ENCODE measurements around the gene LYSET. TPM values are rescaled to one million over a fixed set of nuclear protein-coding genes. Genes with fewer than 3 reads are reported as not detected.

The LYSET gene
- total and polyA plus RNA-seq, 9 of the 15 experiments (the other 6 are each of a cell fraction or from before 2014, with no cell fraction given), result 7.6 to 36.6 (median 15.9) TPM

DNA sequence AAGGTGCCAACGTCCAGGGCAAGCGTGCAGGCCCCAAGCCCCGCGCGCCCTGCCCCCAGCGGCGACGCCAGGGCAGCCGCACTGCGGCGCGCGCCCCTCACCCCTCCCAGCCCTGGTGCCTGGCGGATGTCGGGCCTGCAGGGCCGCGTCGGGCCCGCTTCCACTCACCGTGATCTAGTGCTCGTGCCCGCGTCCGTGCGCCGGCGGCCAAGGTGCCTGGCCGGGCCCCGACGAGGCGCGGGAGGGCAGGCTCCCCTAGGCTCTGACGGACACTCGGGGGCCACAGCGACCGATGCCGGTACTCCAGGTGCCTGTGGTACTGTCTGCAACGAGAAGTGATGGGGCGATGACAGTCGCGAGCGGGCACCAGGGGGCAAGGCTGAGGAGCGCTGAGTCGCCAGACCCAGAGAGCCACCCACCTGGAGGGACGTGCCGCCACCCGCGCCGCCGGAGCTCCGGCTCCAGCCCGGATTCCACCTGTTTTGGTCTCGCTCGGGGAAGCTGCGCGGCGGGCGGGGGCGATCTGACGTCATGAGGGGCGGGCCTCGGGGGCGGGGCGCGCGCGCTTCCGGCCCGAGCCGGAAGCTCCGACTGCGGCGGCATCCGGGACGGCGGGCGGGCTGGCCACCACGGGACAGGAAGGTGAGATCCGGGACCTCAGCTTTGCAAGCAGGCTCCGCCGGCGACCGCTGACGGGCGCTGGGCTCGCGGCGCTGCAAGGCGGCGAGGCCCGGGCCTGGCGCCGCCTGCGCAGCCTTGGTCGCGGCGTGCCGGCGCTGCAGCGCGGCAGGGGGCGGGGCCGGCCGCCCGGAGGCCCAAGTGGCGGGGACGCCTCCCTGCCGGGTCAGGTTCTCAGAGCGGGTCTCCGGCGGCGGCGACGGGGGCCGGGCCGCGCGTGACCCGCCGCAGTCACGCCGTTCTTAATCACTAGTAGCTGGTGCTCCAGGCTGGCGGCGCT, at the start of gene LYSET, which contains the start of gene MOAP1 (continued):
- TF ChIP-seq ZNF780A (CRISPR knock-in tag; IDR thresholded peaks at IDR 0.05) (no peak), ZEB2 (IDR thresholded peaks at IDR 0.05) (peak; percentile 40; the same call in 1 of the 2 replicates), RUNX1 (IDR thresholded peaks at IDR 0.05; ENCODE audit: low read depth) (no peak), ZNF3 (CRISPR knock-in tag; IDR thresholded peaks at IDR 0.05) (no peak), MAFG (tag; conservative IDR thresholded peaks at IDR 0.05) (no peak), NR1H2 (CRISPR knock-in tag; IDR thresholded peaks at IDR 0.05) (no peak), SRSF7 (optimal IDR thresholded peaks at IDR 0.05; ENCODE audit: low read depth, low read length) (no peak), PTBP1 (IDR thresholded peaks at IDR 0.05; ENCODE audit: low read depth, low read length) (no peak), HMG20A (CRISPR knock-in tag; conservative IDR thresholded peaks at IDR 0.05) (no peak), PTRF (tag; IDR thresholded peaks at IDR 0.05) (no peak), MED1 (CRISPR knock-in tag; IDR thresholded peaks at IDR 0.05; ENCODE audit: borderline replicate concordance) (no peak)
- TF ChIP-seq, protein P1, sequence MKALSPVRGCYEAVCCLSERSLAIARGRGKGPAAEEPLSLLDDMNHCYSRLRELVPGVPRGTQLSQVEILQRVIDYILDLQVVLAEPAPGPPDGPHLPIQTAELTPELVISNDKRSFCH (CRISPR knock-in tag; IDR thresholded peaks at IDR 0.05), result no peak
- TF ChIP-seq, protein P1 (tag; IDR thresholded peaks at IDR 0.05), result no peak
- TF ChIP-seq, protein P2, sequence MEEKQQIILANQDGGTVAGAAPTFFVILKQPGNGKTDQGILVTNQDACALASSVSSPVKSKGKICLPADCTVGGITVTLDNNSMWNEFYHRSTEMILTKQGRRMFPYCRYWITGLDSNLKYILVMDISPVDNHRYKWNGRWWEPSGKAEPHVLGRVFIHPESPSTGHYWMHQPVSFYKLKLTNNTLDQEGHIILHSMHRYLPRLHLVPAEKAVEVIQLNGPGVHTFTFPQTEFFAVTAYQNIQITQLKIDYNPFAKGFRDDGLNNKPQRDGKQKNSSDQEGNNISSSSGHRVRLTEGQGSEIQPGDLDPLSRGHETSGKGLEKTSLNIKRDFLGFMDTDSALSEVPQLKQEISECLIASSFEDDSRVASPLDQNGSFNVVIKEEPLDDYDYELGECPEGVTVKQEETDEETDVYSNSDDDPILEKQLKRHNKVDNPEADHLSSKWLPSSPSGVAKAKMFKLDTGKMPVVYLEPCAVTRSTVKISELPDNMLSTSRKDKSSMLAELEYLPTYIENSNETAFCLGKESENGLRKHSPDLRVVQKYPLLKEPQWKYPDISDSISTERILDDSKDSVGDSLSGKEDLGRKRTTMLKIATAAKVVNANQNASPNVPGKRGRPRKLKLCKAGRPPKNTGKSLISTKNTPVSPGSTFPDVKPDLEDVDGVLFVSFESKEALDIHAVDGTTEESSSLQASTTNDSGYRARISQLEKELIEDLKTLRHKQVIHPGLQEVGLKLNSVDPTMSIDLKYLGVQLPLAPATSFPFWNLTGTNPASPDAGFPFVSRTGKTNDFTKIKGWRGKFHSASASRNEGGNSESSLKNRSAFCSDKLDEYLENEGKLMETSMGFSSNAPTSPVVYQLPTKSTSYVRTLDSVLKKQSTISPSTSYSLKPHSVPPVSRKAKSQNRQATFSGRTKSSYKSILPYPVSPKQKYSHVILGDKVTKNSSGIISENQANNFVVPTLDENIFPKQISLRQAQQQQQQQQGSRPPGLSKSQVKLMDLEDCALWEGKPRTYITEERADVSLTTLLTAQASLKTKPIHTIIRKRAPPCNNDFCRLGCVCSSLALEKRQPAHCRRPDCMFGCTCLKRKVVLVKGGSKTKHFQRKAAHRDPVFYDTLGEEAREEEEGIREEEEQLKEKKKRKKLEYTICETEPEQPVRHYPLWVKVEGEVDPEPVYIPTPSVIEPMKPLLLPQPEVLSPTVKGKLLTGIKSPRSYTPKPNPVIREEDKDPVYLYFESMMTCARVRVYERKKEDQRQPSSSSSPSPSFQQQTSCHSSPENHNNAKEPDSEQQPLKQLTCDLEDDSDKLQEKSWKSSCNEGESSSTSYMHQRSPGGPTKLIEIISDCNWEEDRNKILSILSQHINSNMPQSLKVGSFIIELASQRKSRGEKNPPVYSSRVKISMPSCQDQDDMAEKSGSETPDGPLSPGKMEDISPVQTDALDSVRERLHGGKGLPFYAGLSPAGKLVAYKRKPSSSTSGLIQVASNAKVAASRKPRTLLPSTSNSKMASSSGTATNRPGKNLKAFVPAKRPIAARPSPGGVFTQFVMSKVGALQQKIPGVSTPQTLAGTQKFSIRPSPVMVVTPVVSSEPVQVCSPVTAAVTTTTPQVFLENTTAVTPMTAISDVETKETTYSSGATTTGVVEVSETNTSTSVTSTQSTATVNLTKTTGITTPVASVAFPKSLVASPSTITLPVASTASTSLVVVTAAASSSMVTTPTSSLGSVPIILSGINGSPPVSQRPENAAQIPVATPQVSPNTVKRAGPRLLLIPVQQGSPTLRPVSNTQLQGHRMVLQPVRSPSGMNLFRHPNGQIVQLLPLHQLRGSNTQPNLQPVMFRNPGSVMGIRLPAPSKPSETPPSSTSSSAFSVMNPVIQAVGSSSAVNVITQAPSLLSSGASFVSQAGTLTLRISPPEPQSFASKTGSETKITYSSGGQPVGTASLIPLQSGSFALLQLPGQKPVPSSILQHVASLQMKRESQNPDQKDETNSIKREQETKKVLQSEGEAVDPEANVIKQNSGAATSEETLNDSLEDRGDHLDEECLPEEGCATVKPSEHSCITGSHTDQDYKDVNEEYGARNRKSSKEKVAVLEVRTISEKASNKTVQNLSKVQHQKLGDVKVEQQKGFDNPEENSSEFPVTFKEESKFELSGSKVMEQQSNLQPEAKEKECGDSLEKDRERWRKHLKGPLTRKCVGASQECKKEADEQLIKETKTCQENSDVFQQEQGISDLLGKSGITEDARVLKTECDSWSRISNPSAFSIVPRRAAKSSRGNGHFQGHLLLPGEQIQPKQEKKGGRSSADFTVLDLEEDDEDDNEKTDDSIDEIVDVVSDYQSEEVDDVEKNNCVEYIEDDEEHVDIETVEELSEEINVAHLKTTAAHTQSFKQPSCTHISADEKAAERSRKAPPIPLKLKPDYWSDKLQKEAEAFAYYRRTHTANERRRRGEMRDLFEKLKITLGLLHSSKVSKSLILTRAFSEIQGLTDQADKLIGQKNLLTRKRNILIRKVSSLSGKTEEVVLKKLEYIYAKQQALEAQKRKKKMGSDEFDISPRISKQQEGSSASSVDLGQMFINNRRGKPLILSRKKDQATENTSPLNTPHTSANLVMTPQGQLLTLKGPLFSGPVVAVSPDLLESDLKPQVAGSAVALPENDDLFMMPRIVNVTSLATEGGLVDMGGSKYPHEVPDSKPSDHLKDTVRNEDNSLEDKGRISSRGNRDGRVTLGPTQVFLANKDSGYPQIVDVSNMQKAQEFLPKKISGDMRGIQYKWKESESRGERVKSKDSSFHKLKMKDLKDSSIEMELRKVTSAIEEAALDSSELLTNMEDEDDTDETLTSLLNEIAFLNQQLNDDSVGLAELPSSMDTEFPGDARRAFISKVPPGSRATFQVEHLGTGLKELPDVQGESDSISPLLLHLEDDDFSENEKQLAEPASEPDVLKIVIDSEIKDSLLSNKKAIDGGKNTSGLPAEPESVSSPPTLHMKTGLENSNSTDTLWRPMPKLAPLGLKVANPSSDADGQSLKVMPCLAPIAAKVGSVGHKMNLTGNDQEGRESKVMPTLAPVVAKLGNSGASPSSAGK (IDR thresholded peaks at IDR 0.05), result no peak
- TF ChIP-seq, protein P3, sequence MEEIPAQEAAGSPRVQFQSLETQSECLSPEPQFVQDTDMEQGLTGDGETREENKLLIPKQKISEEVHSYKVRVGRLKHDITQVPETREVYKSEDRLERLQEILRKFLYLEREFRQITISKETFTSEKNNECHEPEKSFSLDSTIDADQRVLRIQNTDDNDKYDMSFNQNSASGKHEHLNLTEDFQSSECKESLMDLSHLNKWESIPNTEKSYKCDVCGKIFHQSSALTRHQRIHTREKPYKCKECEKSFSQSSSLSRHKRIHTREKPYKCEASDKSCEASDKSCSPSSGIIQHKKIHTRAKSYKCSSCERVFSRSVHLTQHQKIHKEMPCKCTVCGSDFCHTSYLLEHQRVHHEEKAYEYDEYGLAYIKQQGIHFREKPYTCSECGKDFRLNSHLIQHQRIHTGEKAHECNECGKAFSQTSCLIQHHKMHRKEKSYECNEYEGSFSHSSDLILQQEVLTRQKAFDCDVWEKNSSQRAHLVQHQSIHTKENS (CRISPR knock-in tag; IDR thresholded peaks at IDR 0.05), result no peak

All from K562 (cell line).